HCT116 (cell line): ENCODE measurements around the gene NR5A2. TPM values are rescaled to one million over a fixed set of nuclear protein-coding genes. Genes with fewer than 3 reads are reported as not detected.

Experiments
- ATAC-seq: fragments of 200-7000 bp; cut with Tn5 transposase; 2 replicates; pipeline ENCODE4 v1.9.1; 2020; ENCODE audit warnings: mild to moderate bottlenecking, moderate library complexity
- BruUV-seq: library from RNA; stranded (reverse); fragments of 400-500 nt; replicated peaks from 2 replicates; lab custom pipeline; 2021; lab: Mats Ljungman, UMichigan
- CTCF ChIA-PET: fragments of 300-600 bp; sonication (Branson Sonifier 250); formaldehyde crosslinking; loops from one replicate; lab custom pipeline; 2021; ENCODE audit warnings: antibody characterized with exemption; lab: Charles Lee
- POLR2A ChIA-PET: fragments of 300-600, 350-600 bp; sonication (Branson Sonifier 250); formaldehyde crosslinking; loops from one replicate; lab custom pipeline; 2021; ENCODE audit warnings: antibody characterized with exemption; lab: Charles Lee
- RAD21 ChIA-PET, 2 experiments: fragments of 300-600 bp; sonication (Branson Sonifier 250); formaldehyde crosslinking; loops; one replicate each; lab custom pipeline; 2023; ENCODE audit warnings: low total read pairs in 2 of 2; ENCODE audit not compliant: uncharacterized antibody in 2 of 2, unreplicated experiment in 2 of 2, low non-redundant PET in 1 of 2; lab: Charles Lee
- DNase-seq: peaks from one replicate; pipeline ENCODE4 v3.0.0-alpha.2; 2010; ENCODE audit warnings: low read depth, low spot score
- H2AFZ ChIP-seq: fragments of 200-600 bp; shearing (Covaris generic), sonication (generic); 2 replicates; pipeline ENCODE4 v1.6.1; 2017; ENCODE audit warnings: low read depth, mixed run types, mixed read lengths, antibody characterized with exemption, low read length; ENCODE audit not compliant: poor library complexity, severe bottlenecking
- H3K27ac ChIP-seq: 2 replicates; pipeline ENCODE4 v1.5.1; 2012; ENCODE audit warnings: low read depth, low read length
- H3K27me3 ChIP-seq: fragments of 200-600 bp; sonication (generic); 2 replicates; pipeline ENCODE4 v1.6.1; 2016; ENCODE audit warnings: mixed run types, low read length, mixed read lengths; ENCODE audit not compliant: insufficient read depth
- H3K36me3 ChIP-seq, 2 experiments: fragments of 200-500 bp in 1 of 2; fragments of 200-600 bp in 1 of 2; sonication (Bioruptor generic) in 1 of 2; sonication (generic) in 1 of 2; 2 replicates each; pipeline versions ENCODE4 v1.5.1 to v1.6.1; 2014 to 2016; ENCODE audit warnings: low read length in 2 of 2, inconsistent platforms in 1 of 2, mixed read lengths in 1 of 2, mixed run types in 1 of 2; ENCODE audit not compliant: insufficient read depth in 2 of 2, control insufficient read depth in 1 of 2
- H3K4me1 ChIP-seq, 2 experiments: fragments of 200-600 bp in 1 of 2; sonication (generic) in 1 of 2; 2 replicates each; pipeline versions ENCODE4 v1.5.1 to v1.6.1; 2012 to 2017; ENCODE audit warnings: low read length in 2 of 2, inconsistent platforms in 1 of 2, mild to moderate bottlenecking in 1 of 2, mixed read lengths in 1 of 2, mixed run types in 1 of 2, moderate library complexity in 1 of 2; ENCODE audit not compliant: insufficient read depth in 2 of 2, control insufficient read depth in 1 of 2
- H3K4me2 ChIP-seq: fragments of 200-600 bp; sonication (generic); 2 replicates; pipeline ENCODE4 v1.6.1; 2017; ENCODE audit warnings: mixed run types, low read length, mixed read lengths
- H3K4me3 ChIP-seq, 2 experiments: fragments of 200-600 bp in 1 of 2; sonication (generic) in 1 of 2; replicated peaks in 1 of 2; 2 replicates each; pipeline ENCODE4 v1.5.1; 2011 to 2016; ENCODE audit warnings: low read length in 2 of 2, control low read depth in 1 of 2, low read depth in 1 of 2, mild to moderate bottlenecking in 1 of 2, mixed read lengths in 1 of 2, mixed run types in 1 of 2
- H3K79me2 ChIP-seq: fragments of 200-600 bp; sonication (generic); 2 replicates; pipeline ENCODE4 v1.6.1; 2017; ENCODE audit warnings: mild to moderate bottlenecking, mixed run types, low read length, moderate library complexity, mixed read lengths; ENCODE audit not compliant: insufficient read depth
- H3K9ac ChIP-seq: fragments of 200-600 bp; sonication (generic); 2 replicates; pipeline ENCODE4 v1.6.1; 2016; ENCODE audit warnings: low read length, mixed read lengths
- H3K9me2 ChIP-seq: fragments of 200-600 bp; sonication (generic), shearing (Covaris generic); 2 replicates; pipeline ENCODE4 v1.6.1; 2017; ENCODE audit warnings: mixed run types, mild to moderate bottlenecking, moderate library complexity; ENCODE audit not compliant: insufficient read depth
- H3K9me3 ChIP-seq, 2 experiments: fragments of 200-500 bp in 1 of 2; fragments of 200-600 bp in 1 of 2; sonication (Bioruptor generic) in 1 of 2; sonication (generic) in 1 of 2; 2 replicates each; pipeline ENCODE4 v1.6.1; 2014 to 2017; ENCODE audit warnings: low read length in 2 of 2, mixed read lengths in 2 of 2, inconsistent platforms in 1 of 2, low read depth in 1 of 2, mild to moderate bottlenecking in 1 of 2, mixed run types in 1 of 2, moderate library complexity in 1 of 2; ENCODE audit not compliant: control insufficient read depth in 1 of 2, insufficient read depth in 1 of 2
- H4K20me1 ChIP-seq: fragments of 200-600 bp; sonication (generic), shearing (Covaris generic); 2 replicates; pipeline ENCODE4 v1.6.1; 2017; ENCODE audit warnings: mixed run types, mild to moderate bottlenecking, moderate library complexity; ENCODE audit not compliant: insufficient read depth
- CEBPB ChIP-seq: IDR thresholded peaks from 2 replicates; pipeline ENCODE4 v1.6.1; 2012; ENCODE audit warnings: low read depth
- EGR1 ChIP-seq: IDR thresholded peaks from 2 replicates; pipeline ENCODE4 v1.6.1; 2012; ENCODE audit warnings: low read depth
- ELF1 ChIP-seq: IDR thresholded peaks from 2 replicates; pipeline ENCODE4 v1.6.1; 2012; ENCODE audit warnings: low read depth, borderline replicate concordance
- EZH2 ChIP-seq: fragments of 200-600 bp; sonication (generic); IDR thresholded peaks from 2 replicates; pipeline ENCODE4 v1.6.1; 2017; ENCODE audit warnings: antibody characterized with exemption, mixed run types
- EZH2phosphoT487 ChIP-seq: fragments of 200-600 bp; IDR thresholded peaks from 2 replicates; pipeline ENCODE4 v1.6.1; 2018; ENCODE audit warnings: antibody characterized with exemption, borderline replicate concordance
- FOSL1 ChIP-seq: IDR thresholded peaks from 2 replicates; pipeline ENCODE4 v1.6.1; 2012; ENCODE audit warnings: low read depth
- JUND ChIP-seq: IDR thresholded peaks from 2 replicates; pipeline ENCODE4 v1.6.1; 2012
- POLR2AphosphoS5 ChIP-seq: IDR thresholded peaks from 2 replicates; pipeline ENCODE4 v1.6.1; 2011; ENCODE audit warnings: mild to moderate bottlenecking, low read depth, low read length, moderate library complexity
- RAD21 ChIP-seq: IDR thresholded peaks from 2 replicates; pipeline ENCODE4 v1.6.1; 2012; ENCODE audit warnings: low read depth, mild to moderate bottlenecking
- SP1 ChIP-seq: IDR thresholded peaks from 2 replicates; pipeline ENCODE4 v1.6.1; 2012; ENCODE audit warnings: low read depth
- SRF ChIP-seq: IDR thresholded peaks from 2 replicates; pipeline ENCODE4 v1.6.1; 2012; ENCODE audit warnings: low read depth
- ZFX ChIP-seq: fragments of 450-650 bp; IDR thresholded peaks from 2 replicates; pipeline ENCODE4 v1.6.1; 2017
- intact Hi-C: fragments of 100-400 bp; cut with micrococcal nuclease; formaldehyde crosslinking; loops from 2 replicates; pipeline ENCODE4 v1.10.0; 2022
- total RNA-seq: library from RNA; stranded (reverse); gene quantifications from one replicate; pipeline ENCODE4 v1.2.1, GENCODE V29; 2021; ENCODE audit not compliant: unreplicated experiment
- TF ChIP-seq, protein P1 (sequence below): IDR thresholded peaks from 2 replicates; pipeline ENCODE4 v1.6.1; 2012; ENCODE audit warnings: low read depth
- TF ChIP-seq, protein P2 (sequence below), 3 experiments: fragments of 200-600 bp in 1 of 3; sonication (generic) in 1 of 3; IDR thresholded peaks in 2 of 3; conservative IDR thresholded peaks in 1 of 3; 2 replicates each; pipeline ENCODE4 v1.5.1; 2012 to 2017; ENCODE audit warnings: low read depth in 2 of 3, low read length in 2 of 3, antibody characterized with exemption in 1 of 3, borderline replicate concordance in 1 of 3, control low read depth in 1 of 3, mild to moderate bottlenecking in 1 of 3, mixed read lengths in 1 of 3, mixed run types in 1 of 3, moderate library complexity in 1 of 3; ENCODE audit not compliant: insufficient read depth in 1 of 3
- TF ChIP-seq, protein P3 (sequence below): IDR thresholded peaks from 2 replicates; pipeline ENCODE4 v1.6.1; 2011; ENCODE audit warnings: mild to moderate bottlenecking, low read length, moderate library complexity; ENCODE audit not compliant: insufficient replicate concordance; ENCODE audit errors: extremely low read depth
- TF ChIP-seq, protein P4 (sequence below): IDR thresholded peaks from 2 replicates; pipeline ENCODE4 v1.6.1; 2012
- TF ChIP-seq, protein P5 (sequence below): IDR thresholded peaks from 2 replicates; pipeline ENCODE4 v1.6.1; 2012

The NR5A2 gene
- total RNA-seq, 1 experiment from 2014 or later, result 0.91 TPM

DNA sequence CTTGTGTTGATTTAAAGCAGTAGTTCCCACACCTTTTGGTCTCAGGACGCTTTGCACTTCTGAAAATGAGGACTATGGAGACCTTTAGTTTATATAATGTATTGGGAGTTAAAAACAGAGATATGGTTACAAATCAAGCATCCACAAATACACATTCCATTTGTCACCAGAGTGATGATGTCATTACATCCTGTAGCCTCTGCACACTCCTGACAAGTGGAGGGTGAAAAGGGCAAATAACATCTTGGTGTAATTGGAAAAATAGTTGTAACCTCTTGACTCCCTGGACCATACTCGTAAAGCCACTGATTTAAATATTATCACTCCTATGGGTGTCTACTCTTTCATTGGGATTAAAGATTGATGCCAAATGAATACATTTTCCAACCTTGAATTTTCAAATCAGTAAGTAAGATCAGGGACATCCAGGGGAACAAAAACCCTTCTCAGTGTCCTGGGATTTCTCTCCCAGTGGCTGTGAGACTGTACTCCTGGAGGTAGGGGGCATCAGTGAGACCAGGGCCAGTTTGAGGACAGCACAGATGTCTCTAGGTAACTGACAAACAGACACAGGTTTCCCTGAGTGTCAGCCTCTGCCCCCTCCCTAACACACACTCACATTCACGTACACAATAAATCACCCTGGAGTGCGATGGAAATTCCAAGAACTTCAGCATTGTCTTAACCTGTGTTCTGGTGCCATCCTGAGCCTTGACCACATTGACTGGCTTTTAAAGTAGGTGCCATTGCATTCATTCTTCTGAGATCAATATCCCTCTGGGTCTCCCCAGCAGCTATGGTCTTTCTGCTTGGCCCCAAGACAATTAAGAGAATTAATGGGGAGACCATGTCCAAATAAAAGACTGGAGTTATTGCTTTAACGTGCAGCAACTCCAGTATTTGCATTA is 63.0 kb downstream of the NR5A2 start (continued):
- TF ChIP-seq, protein P1, sequence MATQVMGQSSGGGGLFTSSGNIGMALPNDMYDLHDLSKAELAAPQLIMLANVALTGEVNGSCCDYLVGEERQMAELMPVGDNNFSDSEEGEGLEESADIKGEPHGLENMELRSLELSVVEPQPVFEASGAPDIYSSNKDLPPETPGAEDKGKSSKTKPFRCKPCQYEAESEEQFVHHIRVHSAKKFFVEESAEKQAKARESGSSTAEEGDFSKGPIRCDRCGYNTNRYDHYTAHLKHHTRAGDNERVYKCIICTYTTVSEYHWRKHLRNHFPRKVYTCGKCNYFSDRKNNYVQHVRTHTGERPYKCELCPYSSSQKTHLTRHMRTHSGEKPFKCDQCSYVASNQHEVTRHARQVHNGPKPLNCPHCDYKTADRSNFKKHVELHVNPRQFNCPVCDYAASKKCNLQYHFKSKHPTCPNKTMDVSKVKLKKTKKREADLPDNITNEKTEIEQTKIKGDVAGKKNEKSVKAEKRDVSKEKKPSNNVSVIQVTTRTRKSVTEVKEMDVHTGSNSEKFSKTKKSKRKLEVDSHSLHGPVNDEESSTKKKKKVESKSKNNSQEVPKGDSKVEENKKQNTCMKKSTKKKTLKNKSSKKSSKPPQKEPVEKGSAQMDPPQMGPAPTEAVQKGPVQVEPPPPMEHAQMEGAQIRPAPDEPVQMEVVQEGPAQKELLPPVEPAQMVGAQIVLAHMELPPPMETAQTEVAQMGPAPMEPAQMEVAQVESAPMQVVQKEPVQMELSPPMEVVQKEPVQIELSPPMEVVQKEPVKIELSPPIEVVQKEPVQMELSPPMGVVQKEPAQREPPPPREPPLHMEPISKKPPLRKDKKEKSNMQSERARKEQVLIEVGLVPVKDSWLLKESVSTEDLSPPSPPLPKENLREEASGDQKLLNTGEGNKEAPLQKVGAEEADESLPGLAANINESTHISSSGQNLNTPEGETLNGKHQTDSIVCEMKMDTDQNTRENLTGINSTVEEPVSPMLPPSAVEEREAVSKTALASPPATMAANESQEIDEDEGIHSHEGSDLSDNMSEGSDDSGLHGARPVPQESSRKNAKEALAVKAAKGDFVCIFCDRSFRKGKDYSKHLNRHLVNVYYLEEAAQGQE, result no peak
- TF ChIP-seq, protein P2, sequence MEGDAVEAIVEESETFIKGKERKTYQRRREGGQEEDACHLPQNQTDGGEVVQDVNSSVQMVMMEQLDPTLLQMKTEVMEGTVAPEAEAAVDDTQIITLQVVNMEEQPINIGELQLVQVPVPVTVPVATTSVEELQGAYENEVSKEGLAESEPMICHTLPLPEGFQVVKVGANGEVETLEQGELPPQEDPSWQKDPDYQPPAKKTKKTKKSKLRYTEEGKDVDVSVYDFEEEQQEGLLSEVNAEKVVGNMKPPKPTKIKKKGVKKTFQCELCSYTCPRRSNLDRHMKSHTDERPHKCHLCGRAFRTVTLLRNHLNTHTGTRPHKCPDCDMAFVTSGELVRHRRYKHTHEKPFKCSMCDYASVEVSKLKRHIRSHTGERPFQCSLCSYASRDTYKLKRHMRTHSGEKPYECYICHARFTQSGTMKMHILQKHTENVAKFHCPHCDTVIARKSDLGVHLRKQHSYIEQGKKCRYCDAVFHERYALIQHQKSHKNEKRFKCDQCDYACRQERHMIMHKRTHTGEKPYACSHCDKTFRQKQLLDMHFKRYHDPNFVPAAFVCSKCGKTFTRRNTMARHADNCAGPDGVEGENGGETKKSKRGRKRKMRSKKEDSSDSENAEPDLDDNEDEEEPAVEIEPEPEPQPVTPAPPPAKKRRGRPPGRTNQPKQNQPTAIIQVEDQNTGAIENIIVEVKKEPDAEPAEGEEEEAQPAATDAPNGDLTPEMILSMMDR (IDR thresholded peaks at IDR 0.05 in 2 of 3, conservative IDR thresholded peaks at IDR 0.05 in 1 of 3; ENCODE audit: borderline replicate concordance in 1 of 3, insufficient read depth in 1 of 3, low read depth in 2 of 3, low read length in 2 of 3), result peak; percentile 37 to 69 (median 61); a peak in 5 of 6 replicates
- no peak for TF ChIP-seq SP1
- TF ChIP-seq SRF, result no peak
- TF ChIP-seq FOSL1, result no peak
- no peak for TF ChIP-seq EZH2phosphoT487

DNA sequence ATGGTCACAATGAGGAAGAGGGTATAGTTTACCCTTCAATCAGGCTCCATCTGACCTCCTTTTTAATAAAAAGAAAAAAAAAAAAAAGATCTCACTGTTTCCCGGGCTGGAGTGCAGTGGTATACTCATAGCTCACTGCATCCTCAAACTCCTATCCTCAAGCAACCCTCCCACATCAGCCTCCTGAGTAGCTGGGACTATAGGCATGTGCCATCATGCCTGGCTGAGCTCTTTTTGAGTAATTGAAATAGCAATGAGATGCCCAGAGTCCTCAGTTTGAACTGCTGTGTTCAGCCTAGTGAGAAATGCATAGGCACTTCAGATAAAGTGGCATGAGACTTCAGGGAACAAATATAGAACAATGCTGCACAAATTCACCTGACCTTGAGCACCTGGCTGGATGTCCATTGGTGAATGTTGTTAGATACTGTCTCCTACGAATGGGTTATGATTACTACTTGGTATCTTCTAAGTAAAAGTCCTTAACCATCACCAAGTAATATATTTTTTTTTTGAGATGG is 67.6 kb downstream of the NR5A2 start:
- Histone ChIP-seq H3K36me3 (no peaks in the 10 kb centered on the region), H3K4me2 (no peak overlapping the region), H3K27me3 (no peaks in the 10 kb centered on the region), H3K4me3 (no peak overlapping the region), H3K79me2 (no peaks in the 10 kb centered on the region), H3K27ac (no peak overlapping the region), H3K9ac (no peak overlapping the region), H3K9me3 (no peaks in the 10 kb centered on the region), H2AFZ (no peak overlapping the region), H4K20me1 (no peaks in the 10 kb centered on the region), H3K9me2 (no peaks in the 10 kb centered on the region), H3K4me1 (no peaks in the 10 kb centered on the region; a peak in 1 of 4 replicates)
- ChIA-PET POLR2A (no interaction called here), RAD21 (no interaction called here), CTCF (no interaction called here)
- no peak for ATAC-seq
- DNase-seq, result no peak
- no TSS peak for BruUV-seq
- intact Hi-C loops, result no loop called here
- TF ChIP-seq JUND (no peak), RAD21 (no peak), ZFX (no peak), SP1 (no peak), ELF1 (no peak), EZH2 (no peak), CEBPB (no peak), POLR2AphosphoS5 (no peak), EGR1 (no peak)
- TF ChIP-seq, protein P3, sequence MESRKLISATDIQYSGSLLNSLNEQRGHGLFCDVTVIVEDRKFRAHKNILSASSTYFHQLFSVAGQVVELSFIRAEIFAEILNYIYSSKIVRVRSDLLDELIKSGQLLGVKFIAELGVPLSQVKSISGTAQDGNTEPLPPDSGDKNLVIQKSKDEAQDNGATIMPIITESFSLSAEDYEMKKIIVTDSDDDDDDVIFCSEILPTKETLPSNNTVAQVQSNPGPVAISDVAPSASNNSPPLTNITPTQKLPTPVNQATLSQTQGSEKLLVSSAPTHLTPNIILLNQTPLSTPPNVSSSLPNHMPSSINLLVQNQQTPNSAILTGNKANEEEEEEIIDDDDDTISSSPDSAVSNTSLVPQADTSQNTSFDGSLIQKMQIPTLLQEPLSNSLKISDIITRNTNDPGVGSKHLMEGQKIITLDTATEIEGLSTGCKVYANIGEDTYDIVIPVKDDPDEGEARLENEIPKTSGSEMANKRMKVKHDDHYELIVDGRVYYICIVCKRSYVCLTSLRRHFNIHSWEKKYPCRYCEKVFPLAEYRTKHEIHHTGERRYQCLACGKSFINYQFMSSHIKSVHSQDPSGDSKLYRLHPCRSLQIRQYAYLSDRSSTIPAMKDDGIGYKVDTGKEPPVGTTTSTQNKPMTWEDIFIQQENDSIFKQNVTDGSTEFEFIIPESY, result no peak
- TF ChIP-seq, protein P4, sequence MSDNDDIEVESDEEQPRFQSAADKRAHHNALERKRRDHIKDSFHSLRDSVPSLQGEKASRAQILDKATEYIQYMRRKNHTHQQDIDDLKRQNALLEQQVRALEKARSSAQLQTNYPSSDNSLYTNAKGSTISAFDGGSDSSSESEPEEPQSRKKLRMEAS, result no peak
- TF ChIP-seq, protein P5, sequence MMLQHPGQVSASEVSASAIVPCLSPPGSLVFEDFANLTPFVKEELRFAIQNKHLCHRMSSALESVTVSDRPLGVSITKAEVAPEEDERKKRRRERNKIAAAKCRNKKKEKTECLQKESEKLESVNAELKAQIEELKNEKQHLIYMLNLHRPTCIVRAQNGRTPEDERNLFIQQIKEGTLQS, result no peak
